GM12864 (cell line): ENCODE data around the gene BCL10.

Experiments
- DNase-seq: peaks from one replicate; pipeline ENCODE4 v3.0.0-alpha.2; 2011; ENCODE audit warnings: low read depth
- H3K4me3 ChIP-seq: 2 replicates; pipeline ENCODE4 v1.5.1; 2011; ENCODE audit warnings: mild to moderate bottlenecking, low read depth, low read length, control low read depth
- TF ChIP-seq, protein P1 (sequence below): IDR thresholded peaks from 2 replicates; pipeline ENCODE4 v1.5.1; 2011; ENCODE audit warnings: low read depth, mild to moderate bottlenecking, moderate library complexity, low read length, control low read depth, inconsistent platforms; ENCODE audit errors: missing control alignments

The BCL10 gene

DNA sequence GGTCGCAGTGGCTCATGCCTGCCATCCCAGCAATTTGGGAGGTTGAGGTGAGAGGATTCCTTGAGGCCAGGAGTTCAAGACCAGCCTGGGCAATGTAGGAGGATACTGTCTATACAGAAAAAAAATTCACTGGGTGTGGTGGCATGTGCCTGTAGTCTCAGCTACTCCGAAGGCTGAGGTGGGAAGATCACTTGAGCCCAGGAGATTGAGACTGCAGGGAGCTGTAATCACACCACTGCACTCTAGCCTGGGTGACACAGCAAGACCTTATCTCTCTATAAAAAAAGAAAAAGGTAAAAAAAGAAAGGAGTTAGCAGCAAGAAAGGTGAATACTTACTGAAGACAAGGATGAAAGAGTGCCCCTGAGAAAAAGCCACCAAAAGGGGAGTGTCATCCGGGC is 23.7 kb upstream of the BCL10 start:
- DNase-seq = no peak
- TF ChIP-seq, protein P1, sequence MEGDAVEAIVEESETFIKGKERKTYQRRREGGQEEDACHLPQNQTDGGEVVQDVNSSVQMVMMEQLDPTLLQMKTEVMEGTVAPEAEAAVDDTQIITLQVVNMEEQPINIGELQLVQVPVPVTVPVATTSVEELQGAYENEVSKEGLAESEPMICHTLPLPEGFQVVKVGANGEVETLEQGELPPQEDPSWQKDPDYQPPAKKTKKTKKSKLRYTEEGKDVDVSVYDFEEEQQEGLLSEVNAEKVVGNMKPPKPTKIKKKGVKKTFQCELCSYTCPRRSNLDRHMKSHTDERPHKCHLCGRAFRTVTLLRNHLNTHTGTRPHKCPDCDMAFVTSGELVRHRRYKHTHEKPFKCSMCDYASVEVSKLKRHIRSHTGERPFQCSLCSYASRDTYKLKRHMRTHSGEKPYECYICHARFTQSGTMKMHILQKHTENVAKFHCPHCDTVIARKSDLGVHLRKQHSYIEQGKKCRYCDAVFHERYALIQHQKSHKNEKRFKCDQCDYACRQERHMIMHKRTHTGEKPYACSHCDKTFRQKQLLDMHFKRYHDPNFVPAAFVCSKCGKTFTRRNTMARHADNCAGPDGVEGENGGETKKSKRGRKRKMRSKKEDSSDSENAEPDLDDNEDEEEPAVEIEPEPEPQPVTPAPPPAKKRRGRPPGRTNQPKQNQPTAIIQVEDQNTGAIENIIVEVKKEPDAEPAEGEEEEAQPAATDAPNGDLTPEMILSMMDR = no peak
- no peak overlapping the region for H3K4me3 ChIP-seq

DNA sequence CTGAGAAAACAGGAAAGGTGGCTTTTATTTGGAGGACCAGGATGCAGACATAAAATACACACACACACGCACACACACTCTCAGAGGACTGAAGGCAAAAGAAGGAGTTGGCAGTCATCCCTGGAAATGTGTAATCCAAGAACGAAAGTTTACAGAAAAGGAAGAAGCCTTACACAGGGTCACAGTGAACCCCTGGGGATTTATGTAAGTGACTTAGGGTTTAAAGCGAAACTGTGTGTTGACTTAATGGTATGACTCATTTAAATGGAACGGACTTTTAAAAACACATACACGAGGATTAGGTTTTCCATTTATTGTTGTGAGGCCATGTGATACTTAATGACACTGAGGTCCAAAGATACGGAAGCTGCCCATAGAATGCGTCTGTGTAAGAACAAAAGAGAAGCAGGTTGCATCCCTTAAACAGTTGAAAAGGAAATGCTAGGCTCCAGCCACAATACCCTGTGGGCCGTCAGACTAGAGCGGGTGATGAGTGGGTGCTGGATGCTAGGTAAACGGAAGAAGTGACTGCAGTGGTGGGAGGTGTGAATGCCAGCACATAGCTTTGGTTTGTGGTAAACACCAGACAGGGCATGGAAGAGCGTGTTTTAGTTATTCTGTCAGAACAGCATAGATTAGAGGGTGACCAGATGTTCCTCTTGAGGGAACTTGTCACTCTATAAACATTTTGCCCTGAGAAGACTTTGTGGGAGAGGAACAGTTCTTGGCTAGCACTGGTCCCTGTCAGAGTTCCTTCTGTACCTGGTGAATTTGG is 21.6 kb upstream of the BCL10 start:
- H3K4me3 ChIP-seq = no peak overlapping the region
- DNase-seq = no peak
- TF ChIP-seq, protein P1 = no peak

DNA sequence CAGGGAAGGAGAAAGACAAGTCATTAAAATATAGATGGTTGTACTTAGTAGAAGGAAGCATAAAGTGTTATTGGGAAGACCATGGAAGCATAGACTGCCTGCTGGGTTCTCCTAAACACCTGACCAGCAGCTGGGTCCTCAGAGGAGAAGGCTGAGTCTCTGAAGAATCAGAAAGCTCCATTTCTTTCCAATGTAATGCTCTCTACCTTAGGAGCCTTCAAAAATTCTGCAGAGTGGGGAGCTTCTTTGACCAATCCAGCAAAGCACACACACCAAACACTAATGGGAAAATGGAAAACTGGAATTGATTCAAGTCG is 21.1 kb upstream of the BCL10 start:
- TF ChIP-seq, protein P1 = no peak
- H3K4me3 ChIP-seq = no peak overlapping the region
- DNase-seq = no peak

DNA sequence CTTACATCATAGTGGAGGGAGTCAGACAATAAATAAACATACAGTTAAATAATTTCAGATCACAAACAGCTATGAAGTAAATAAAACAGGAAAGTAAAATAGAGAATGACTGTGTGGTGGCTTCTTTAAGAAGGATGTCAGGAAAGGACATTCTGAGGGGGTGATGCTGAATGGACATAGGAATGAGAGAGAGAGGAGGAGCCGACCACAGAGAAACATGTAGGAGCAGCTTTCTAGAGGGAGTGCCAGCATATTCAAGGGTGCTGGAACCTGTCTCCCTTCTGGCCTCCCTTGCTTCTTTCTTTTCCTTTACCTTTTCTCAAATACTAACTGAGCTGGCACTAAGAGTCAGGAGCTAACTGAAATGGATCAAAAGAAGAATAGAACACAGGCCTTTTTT is 20.5 kb upstream of the BCL10 start:
- DNase-seq = no peak
- TF ChIP-seq, protein P1 = no peak
- no peak overlapping the region for H3K4me3 ChIP-seq

DNA sequence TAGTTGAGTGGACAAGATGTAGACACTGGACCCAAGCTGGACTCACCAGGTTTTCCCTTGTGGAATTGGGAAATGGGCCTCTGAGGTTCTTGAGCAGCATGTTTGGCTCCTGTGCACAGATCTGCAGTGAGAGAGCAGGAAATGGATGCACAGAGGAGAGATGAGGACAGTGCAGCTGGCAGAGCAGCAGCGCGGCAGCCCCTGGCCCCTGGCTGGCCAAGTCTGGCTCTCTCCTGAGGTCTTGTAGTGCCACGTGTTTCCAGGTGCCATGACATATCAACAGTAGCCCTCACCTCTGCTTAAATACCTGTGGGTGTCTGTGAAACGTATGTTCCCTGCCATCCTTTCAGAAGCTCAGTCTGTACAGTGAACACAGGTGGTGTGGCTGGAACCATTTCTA is 19.2 kb upstream of the BCL10 start:
- TF ChIP-seq, protein P1 = no peak
- H3K4me3 ChIP-seq = no peak overlapping the region
- no peak for DNase-seq

DNA sequence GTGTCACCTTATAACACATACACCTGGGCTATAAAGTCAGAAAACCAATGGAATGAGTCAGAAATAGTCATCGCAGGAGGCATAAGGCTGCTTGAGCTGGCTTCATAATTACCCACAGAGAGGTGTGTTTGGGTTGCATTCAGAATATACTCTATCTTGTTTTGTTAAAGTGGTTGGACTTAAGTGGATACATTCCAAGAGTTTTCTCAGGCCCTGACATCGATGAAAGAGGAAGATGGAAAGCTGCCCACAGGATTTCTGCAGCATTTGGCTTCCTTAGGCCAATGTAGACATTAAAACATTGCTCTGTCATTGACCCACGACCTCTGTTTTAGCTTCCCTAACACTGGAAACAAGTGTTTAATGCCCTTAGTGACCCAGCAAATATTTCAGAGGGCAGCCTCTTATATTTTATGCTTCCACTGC is 18.6 kb upstream of the BCL10 start:
- TF ChIP-seq, protein P1 = no peak
- H3K4me3 ChIP-seq = no peak overlapping the region
- DNase-seq = no peak

DNA sequence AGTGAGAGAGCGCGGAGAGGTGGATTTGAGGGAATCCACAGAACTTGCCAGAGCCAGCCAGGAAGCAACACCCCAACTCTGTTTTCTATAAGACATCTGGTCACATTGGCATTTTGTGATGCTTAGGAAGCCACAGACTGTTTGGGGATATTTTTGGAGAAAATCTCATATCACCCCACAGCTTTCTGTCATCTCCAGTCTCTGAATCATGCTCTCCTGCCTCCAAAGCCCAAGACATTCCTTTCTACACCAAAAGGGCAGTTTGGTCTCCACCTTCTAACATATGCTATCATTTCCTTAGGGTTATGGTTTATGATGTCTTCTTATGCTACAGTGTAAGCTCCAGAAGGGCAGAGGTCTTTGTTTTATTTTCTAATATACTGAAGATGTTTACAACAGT is 14.4 kb upstream of the BCL10 start:
- DNase-seq = no peak
- no peak overlapping the region for H3K4me3 ChIP-seq
- TF ChIP-seq, protein P1 = no peak
